Caki2 (cell line): Measurements from ENCODE around the gene RTP1. TPM values are rescaled to one million over a fixed set of nuclear protein-coding genes. Genes with fewer than 3 reads are reported as not detected.
A peak's percentile ranks its signal among the peaks of the same experiment; 100 is the strongest.
"Not testable (repeated sequence)": the region's sequence is repeated elsewhere in the genome, so short reads cannot be mapped to it uniquely, and the experiment has no call there.

ENCODE experiments used
- DNase-seq: peaks from one replicate; pipeline ENCODE4 v3.0.0-alpha.2; 2015; ENCODE audit warnings: low read depth
- in situ Hi-C: cut with HindIII; loops from 2 replicates; pipeline ENCODE4 v1.10.0; 2016; ENCODE audit warnings: low sequenced_read_pairs, low pct_unique_long_range_greater_than_20kb, mixed read lengths
- total RNA-seq: library from RNA; depleted of rRNA; stranded (reverse); fragments of >200 nt; shearing (Covaris generic); gene quantifications from 2 replicates; pipeline ENCODE4 v1.2.3, GENCODE V29; 2014; ENCODE audit warnings: low replicate concordance

RTP1 gene
- total RNA-seq, 1 experiment from 2014 or later, result not detected

- in situ Hi-C loops, result no loop called here
- DNase-seq, result no peak
These were observed 6.0 kb upstream of the RTP1 start for GRCh38 chr3:187191271-187191670.

- in situ Hi-C loops, result no loop called here
- DNase-seq, result no peak
These were observed 4.1 kb upstream of the RTP1 start for GRCh38 chr3:187193181-187193580.

- no peak for DNase-seq
- in situ Hi-C loops, result no loop called here
These were observed 532 bp upstream of the RTP1 start for GRCh38 chr3:187196573-187197334.

GRCh38 chr3:187198490-187198889, 1.2 kb downstream of the RTP1 start:
- DNase-seq, result no peak

GRCh38 chr3:187199463-187200050, 2.3 kb downstream of the RTP1 start:
- DNase-seq, result not testable (repeated sequence)
- in situ Hi-C loops, result loop anchor here (25.0 kb wide), 1 partner anchor 488 kb away; no protein-coding TSS in a partner anchor

More at GRCh38 chr3:187198490-187198889, 1.2 kb downstream of the RTP1 start:
- in situ Hi-C loops, result no loop called here

- in situ Hi-C loops, result loop anchor here (25.0 kb wide), 1 partner anchor 482 kb away; no protein-coding TSS in a partner anchor
- DNase-seq, result no peak
These were observed 8.4 kb downstream of the RTP1 start for GRCh38 chr3:187205683-187206082.

- in situ Hi-C loops, result loop anchor here (25.0 kb wide), 1 partner anchor 480 kb away; no protein-coding TSS in a partner anchor
- DNase-seq, result no peak
These were observed 9.8 kb downstream of the RTP1 start for GRCh38 chr3:187207062-187207461.

- in situ Hi-C loops, result loop anchor here (25.0 kb wide), 1 partner anchor 480 kb away; no protein-coding TSS in a partner anchor
- DNase-seq, result no peak
These were observed 10.3 kb downstream of the RTP1 start for GRCh38 chr3:187207624-187208023.

- DNase-seq, result peak; percentile 82
- in situ Hi-C loops, result loop anchor here (25.0 kb wide), 1 partner anchor 479 kb away; no protein-coding TSS in a partner anchor
These were observed 10.9 kb downstream of the RTP1 start for GRCh38 chr3:187208159-187208558.

GRCh38 chr3:187209491-187209890, 12.2 kb downstream of the RTP1 start:
- in situ Hi-C loops, result loop anchor here (25.0 kb wide), 1 partner anchor 478 kb away; no protein-coding TSS in a partner anchor
- DNase-seq, result no peak

GRCh38 chr3:187210091-187210490, 12.8 kb downstream of the RTP1 start:
- in situ Hi-C loops, result loop anchor here (25.0 kb wide), 1 partner anchor 477 kb away; no protein-coding TSS in a partner anchor
- DNase-seq, result no peak

GRCh38 chr3:187210545-187211327, 13.4 kb downstream of the RTP1 start:
- no peak for DNase-seq
- in situ Hi-C loops, result loop anchor here (25.0 kb wide), 1 partner anchor 477 kb away; no protein-coding TSS in a partner anchor

- in situ Hi-C loops, result loop anchor here (25.0 kb wide), 1 partner anchor 476 kb away; no protein-coding TSS in a partner anchor
- no peak for DNase-seq
These were observed 14.4 kb downstream of the RTP1 start for GRCh38 chr3:187211532-187212195.

GRCh38 chr3:187212196-187212545, 14.9 kb downstream of the RTP1 start:
- DNase-seq, result no peak
- in situ Hi-C loops, result loop anchor here (25.0 kb wide), 1 partner anchor 475 kb away; no protein-coding TSS in a partner anchor

- no peak for DNase-seq
- in situ Hi-C loops, result loop anchor here (25.0 kb wide), 1 partner anchor 475 kb away; no protein-coding TSS in a partner anchor
These were observed 15.4 kb downstream of the RTP1 start for GRCh38 chr3:187212705-187213104.

- in situ Hi-C loops, result loop anchor here (25.0 kb wide), 1 partner anchor 474 kb away; no protein-coding TSS in a partner anchor
- DNase-seq, result no peak
These were observed 16.3 kb downstream of the RTP1 start for GRCh38 chr3:187213616-187214015.

- in situ Hi-C loops, result loop anchor here (25.0 kb wide), 1 partner anchor 472 kb away; no protein-coding TSS in a partner anchor
- DNase-seq, result no peak
These were observed 18.2 kb downstream of the RTP1 start for GRCh38 chr3:187215460-187215859.

- in situ Hi-C loops, result loop anchor here (25.0 kb wide), 1 partner anchor 464 kb away; no protein-coding TSS in a partner anchor
- no peak for DNase-seq
These were observed 25.5 kb downstream of the RTP1 start for GRCh38 chr3:187222801-187223200.
